H1 (cell line): ENCODE results near the gene VASP. TPM values are rescaled to one million over a fixed set of nuclear protein-coding genes. Genes with fewer than 3 reads are reported as not detected.

ENCODE experiments used
- CTCF ChIA-PET: fragments of 300-600 bp; sonication (Branson Sonifier 250); formaldehyde crosslinking; loops from one replicate; lab custom pipeline; 2021; ENCODE audit not compliant: partially characterized antibody; lab: Charles Lee
- POLR2A ChIA-PET: fragments of 300-600 bp; sonication (Branson Sonifier 250); formaldehyde crosslinking; loops from one replicate; lab custom pipeline; 2021; ENCODE audit warnings: inconsistent platforms; ENCODE audit not compliant: partially characterized antibody; lab: Charles Lee
- DNase-seq, 2 experiments: peaks; one replicate each; pipeline versions ENCODE4 v3.0.0 to v3.0.0-alpha.2; 2010 to 2022; ENCODE audit warnings: low spot score in 2 of 2, low read depth in 1 of 2, mixed read lengths in 1 of 2
- FAIRE-seq: peaks from 2 replicates; lab custom pipeline; 2011; peaks lifted over from hg19 to GRCh38; lab: Jason Lieb, UNC
- H2AFZ ChIP-seq: 2 replicates; pipeline ENCODE4 v1.8.1; 2012; ENCODE audit warnings: low read length, inconsistent platforms
- H2AK5ac ChIP-seq: 2 replicates; pipeline ENCODE4 v1.6.1; 2013; ENCODE audit warnings: low read depth, low read length
- H2BK120ac ChIP-seq: replicated peaks from 2 replicates; pipeline ENCODE3; 2013; ENCODE audit warnings: low read depth, low read length, inconsistent platforms
- H2BK12ac ChIP-seq: 2 replicates; pipeline ENCODE4 v1.6.1; 2013; ENCODE audit warnings: low read depth, low read length
- H2BK15ac ChIP-seq: 2 replicates; pipeline ENCODE4 v1.6.1; 2013; ENCODE audit warnings: low read length
- H2BK20ac ChIP-seq: 2 replicates; pipeline ENCODE4 v1.6.1; 2013; ENCODE audit warnings: low read length
- H2BK5ac ChIP-seq: 2 replicates; pipeline ENCODE4 v1.6.1; 2013; ENCODE audit warnings: low read depth, low read length
- H3K14ac ChIP-seq: 2 replicates; pipeline ENCODE4 v1.6.1; 2013; ENCODE audit warnings: inconsistent platforms; ENCODE audit not compliant: insufficient read length
- H3K18ac ChIP-seq: 2 replicates; pipeline ENCODE4 v1.6.1; 2013; ENCODE audit warnings: low read length; ENCODE audit errors: extremely low read depth
- H3K23ac ChIP-seq: 2 replicates; pipeline ENCODE4 v1.6.1; 2013; ENCODE audit warnings: inconsistent platforms; ENCODE audit not compliant: insufficient read length
- H3K23me2 ChIP-seq: 2 replicates; pipeline ENCODE4 v1.6.1; 2013; ENCODE audit warnings: low read depth, low read length
- H3K27ac ChIP-seq: 2 replicates; pipeline ENCODE4 v1.6.1; 2011; ENCODE audit warnings: low read depth, low read length, inconsistent platforms
- H3K27me3 ChIP-seq, 4 experiments: replicated peaks in 1 of 4; 1 replicate in 1 of 4; 2 replicates in 3 of 4; pipeline versions ENCODE4 v1.6.1 to v1.8.1; 2011 to 2013; ENCODE audit warnings: low read length in 3 of 4, mild to moderate bottlenecking in 3 of 4, inconsistent platforms in 2 of 4, mixed read lengths in 2 of 4, moderate library complexity in 1 of 4; ENCODE audit not compliant: control insufficient read depth in 3 of 4, insufficient read depth in 3 of 4; ENCODE audit errors: extremely low read depth in 1 of 4
- H3K36me3 ChIP-seq, 4 experiments: 2 replicates each; pipeline versions ENCODE4 v1.6.1 to v1.8.1; 2011 to 2013; ENCODE audit warnings: mild to moderate bottlenecking in 4 of 4, low read length in 3 of 4, moderate library complexity in 2 of 4, control low read depth in 1 of 4, inconsistent platforms in 1 of 4; ENCODE audit not compliant: insufficient read depth in 4 of 4, control insufficient read depth in 2 of 4
- H3K4ac ChIP-seq: replicated peaks from 2 replicates; pipeline ENCODE3; 2013; ENCODE audit warnings: low read length, low read depth, mixed read lengths, inconsistent platforms; ENCODE audit not compliant: insufficient read length
- H3K4me1 ChIP-seq, 4 experiments: replicated peaks in 1 of 4; 1 replicate in 1 of 4; 2 replicates in 3 of 4; pipeline versions ENCODE4 v1.6.1 to v1.8.1; 2011 to 2013; ENCODE audit warnings: low read length in 3 of 4, inconsistent platforms in 2 of 4, mixed read lengths in 1 of 4; ENCODE audit not compliant: insufficient read depth in 4 of 4, control insufficient read depth in 3 of 4
- H3K4me2 ChIP-seq, 2 experiments: 2 replicates each; pipeline versions ENCODE4 v1.6.1 to v1.8.1; 2011 to 2013; ENCODE audit warnings: low read depth in 2 of 2, low read length in 2 of 2, control low read depth in 1 of 2, inconsistent platforms in 1 of 2, mild to moderate bottlenecking in 1 of 2; ENCODE audit not compliant: insufficient read depth in 1 of 2
- H3K4me3 ChIP-seq, 4 experiments: fragments of 200-600, 300-600 bp in 1 of 4; sonication (generic), shearing (Covaris generic), sonication (Bioruptor Twin) in 1 of 4; 2 replicates each; pipeline versions ENCODE4 v1.5.1 to v1.8.1; 2011 to 2016; ENCODE audit warnings: low read length in 4 of 4, low read depth in 3 of 4, control low read depth in 2 of 4, inconsistent platforms in 2 of 4, mild to moderate bottlenecking in 2 of 4, mixed read lengths in 1 of 4, moderate library complexity in 1 of 4; ENCODE audit not compliant: insufficient read depth in 2 of 4; ENCODE audit errors: extremely low read depth in 1 of 4
- H3K56ac ChIP-seq: replicated peaks from 2 replicates; pipeline ENCODE3; 2013; ENCODE audit warnings: low read depth, mild to moderate bottlenecking, mixed read lengths, low read length, inconsistent platforms; ENCODE audit not compliant: insufficient read length
- H3K79me1 ChIP-seq: 2 replicates; pipeline ENCODE4 v1.6.1; 2013; ENCODE audit warnings: low read depth, low read length, control low read depth
- H3K79me2 ChIP-seq, 2 experiments: 2 replicates each; pipeline versions ENCODE4 v1.6.1 to v1.8.1; 2012 to 2013; ENCODE audit warnings: low read length in 2 of 2, mild to moderate bottlenecking in 2 of 2, inconsistent platforms in 1 of 2; ENCODE audit not compliant: insufficient read depth in 2 of 2, control insufficient read depth in 1 of 2
- H3K9ac ChIP-seq, 4 experiments: replicated peaks in 1 of 4; 1 replicate in 1 of 4; 2 replicates in 3 of 4; pipeline versions ENCODE4 v1.6.1 to v1.8.1; 2011 to 2013; ENCODE audit warnings: low read depth in 3 of 4, low read length in 3 of 4, control low read depth in 2 of 4, mild to moderate bottlenecking in 2 of 4, moderate library complexity in 2 of 4, inconsistent platforms in 1 of 4; ENCODE audit errors: extremely low read depth in 1 of 4
- H3K9me3 ChIP-seq, 2 experiments: 2 replicates each; pipeline versions ENCODE4 v1.6.1 to v1.8.1; 2012 to 2013; ENCODE audit warnings: mild to moderate bottlenecking in 2 of 2, moderate library complexity in 2 of 2, control low read depth in 1 of 2, inconsistent platforms in 1 of 2, low read depth in 1 of 2, low read length in 1 of 2, mixed read lengths in 1 of 2; ENCODE audit not compliant: insufficient read depth in 2 of 2
- H4K20me1 ChIP-seq, 2 experiments: replicated peaks in 1 of 2; 2 replicates each; pipeline versions ENCODE3 to v1.8.1; 2011 to 2013; ENCODE audit warnings: inconsistent platforms in 2 of 2, low read length in 2 of 2, mild to moderate bottlenecking in 1 of 2; ENCODE audit not compliant: insufficient read depth in 2 of 2, control insufficient read depth in 1 of 2
- H4K5ac ChIP-seq: 2 replicates; pipeline ENCODE4 v1.6.1; 2013; ENCODE audit warnings: low read length, low read depth, mixed read lengths, inconsistent platforms; ENCODE audit not compliant: insufficient read length
- H4K8ac ChIP-seq: 2 replicates; pipeline ENCODE4 v1.8.0; 2013; ENCODE audit warnings: mild to moderate bottlenecking, moderate library complexity, low read length, inconsistent platforms; ENCODE audit not compliant: insufficient read depth; ENCODE audit errors: extremely low read depth
- H4K91ac ChIP-seq: replicated peaks from 2 replicates; pipeline ENCODE3; 2013; ENCODE audit warnings: low read length, mixed read lengths, inconsistent platforms; ENCODE audit not compliant: insufficient read length
- SP2 ChIP-seq: IDR thresholded peaks from 2 replicates; pipeline ENCODE4 v1.6.1; 2012; ENCODE audit warnings: mild to moderate bottlenecking, low read length, inconsistent platforms
- TBP ChIP-seq: IDR thresholded peaks from 2 replicates; pipeline ENCODE4 v1.6.1; 2011; ENCODE audit warnings: low read depth, low read length, improper control_type of control experiment
- WGBS, 2 experiments: shearing (Covaris generic) in 1 of 2; methylation state at CpG; one replicate each; pipeline versions ENCODE4 v1.1.6 to v1.1.7; 2013 to 2015; ENCODE audit warnings: low lambda C conversion rate in 2 of 2, mixed read lengths in 2 of 2, inconsistent platforms in 1 of 2, low coverage in 1 of 2, missing lambda C conversion rate in 1 of 2; ENCODE audit not compliant: insufficient replicate concordance in 2 of 2, insufficient coverage in 1 of 2, insufficient read length in 1 of 2; ENCODE audit errors: extremely low coverage in 1 of 2, missing lambda C conversion rate in 1 of 2; 5-methylcytosine and 5-hydroxymethylcytosine counted together
- polyA plus RNA-seq, 7 experiments: library from polyadenylated mRNA; depleted of rRNA in 3 of 7; stranded (reverse) in 5 of 7; unstranded in 2 of 7; fragments of >200 nt in 5 of 7; fragments of 200-250 nt in 2 of 7; gene quantifications; 1 replicate in 5 of 7; 2 replicates in 1 of 7; 4 replicates in 1 of 7; pipeline versions ENCODE4 v1.2.1 to v1.2.3, GENCODE V29; 2011 to 2013; ENCODE audit warnings: missing spikeins in 2 of 7, mixed read lengths in 2 of 7
- total RNA-seq: library from RNA; stranded (reverse); fragmentation: NEBNext Ultra II Directional; extraction: Animal tissue kit (Norgen Biotek cat#: 25700); gene quantifications from 2 replicates; pipeline ENCODE4 v1.2.1, GENCODE V29; 2021
- TF ChIP-seq, protein P1 (sequence below): IDR thresholded peaks from 2 replicates; pipeline ENCODE4 v1.6.1; 2011; ENCODE audit warnings: low read length, improper control_type of control experiment
- TF ChIP-seq, protein P2 (sequence below): IDR thresholded peaks from 2 replicates; pipeline ENCODE4 v1.6.1; 2011; ENCODE audit warnings: low read depth, mild to moderate bottlenecking, low read length; ENCODE audit not compliant: insufficient read depth

The VASP gene
- total and polyA plus RNA-seq, 2 of the 8 experiments (the other 6 are each of a cell fraction or from before 2014, with no cell fraction given) = 89.7 to 135 TPM

DNA sequence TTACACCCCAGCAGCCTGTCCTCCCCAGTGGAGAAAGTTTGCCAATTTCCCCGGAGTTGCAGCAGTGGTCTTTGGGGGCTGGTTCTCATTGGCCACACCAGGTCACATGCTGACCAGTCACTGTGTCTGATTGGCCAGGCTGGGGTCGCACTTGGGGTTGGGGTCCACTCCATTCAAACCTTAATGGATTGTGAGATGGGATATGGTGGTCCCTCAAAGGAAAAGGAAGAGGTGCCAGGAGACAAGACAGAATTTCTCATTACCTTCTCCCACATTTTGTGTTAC, 5.6 kb upstream of the VASP start:
- Histone ChIP-seq H3K9me3 (no peaks in the 10 kb centered on the region), H2BK15ac (0 out of 2 replicates have a peak overlapping the region, but pooled peaks have one; percentile 81), H3K4me2 (peak overlapping the region; percentile 36 to 59; a peak in 3 of 4 replicates), H2BK5ac (0 out of 2 replicates have a peak overlapping the region, but pooled peaks have one; percentile 39), H4K91ac (no peak overlapping the region), H3K56ac (no peak overlapping the region), H3K18ac (no peak overlapping the region; the same call in 1 of the 2 replicates), H3K23ac (no peak overlapping the region), H3K27me3 (peaks cover 0 to 7% (median 3%) of the 10 kb centered on the region in 4 experiments; a peak in 3 of 7 replicates), H2AFZ (no peak overlapping the region), H3K4me1 (peaks cover 13 to 21% (median 17%) of the 10 kb centered on the region in 4 experiments), H3K4me3 (0 out of 8 replicates have a peak overlapping the region, but pooled peaks of 1 of the 4 experiments have one; percentile 5), H3K79me1 (no peaks in the 10 kb centered on the region), H4K8ac (no peak overlapping the region), H3K4ac (no peak overlapping the region), H2BK120ac (no peak overlapping the region), H3K27ac (no peak overlapping the region), H2AK5ac (peak overlapping the region; percentile 5; the same call in 1 of the 2 replicates), H3K9ac (no peak overlapping the region; a peak in 1 of 7 replicates), H3K23me2 (peaks cover 19% of the 10 kb centered on the region; the same call in 1 of the 2 replicates), H2BK12ac (no peak overlapping the region; the same call in 1 of the 2 replicates), H4K20me1 (peaks cover 0 to 2% of the 10 kb centered on the region in 2 experiments), H3K79me2 (no peaks in the 10 kb centered on the region), H3K36me3 (no peaks in the 10 kb centered on the region), H3K14ac (no peak overlapping the region), H2BK20ac (no peak overlapping the region), H4K5ac (no peak overlapping the region)
- WGBS, 2 experiments = 63% methylated on average over 2 of the region's 2 CpGs; no CpG with 5 or more reads in 1 of the 2 experiments
- TF ChIP-seq, protein P1, sequence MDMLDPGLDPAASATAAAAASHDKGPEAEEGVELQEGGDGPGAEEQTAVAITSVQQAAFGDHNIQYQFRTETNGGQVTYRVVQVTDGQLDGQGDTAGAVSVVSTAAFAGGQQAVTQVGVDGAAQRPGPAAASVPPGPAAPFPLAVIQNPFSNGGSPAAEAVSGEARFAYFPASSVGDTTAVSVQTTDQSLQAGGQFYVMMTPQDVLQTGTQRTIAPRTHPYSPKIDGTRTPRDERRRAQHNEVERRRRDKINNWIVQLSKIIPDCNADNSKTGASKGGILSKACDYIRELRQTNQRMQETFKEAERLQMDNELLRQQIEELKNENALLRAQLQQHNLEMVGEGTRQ = peak; percentile 84
- no peak for TF ChIP-seq TBP
- TF ChIP-seq, protein P2, sequence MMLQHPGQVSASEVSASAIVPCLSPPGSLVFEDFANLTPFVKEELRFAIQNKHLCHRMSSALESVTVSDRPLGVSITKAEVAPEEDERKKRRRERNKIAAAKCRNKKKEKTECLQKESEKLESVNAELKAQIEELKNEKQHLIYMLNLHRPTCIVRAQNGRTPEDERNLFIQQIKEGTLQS = 0 out of 2 replicates have a peak, but pooled peaks have one; percentile 41
- no peak for TF ChIP-seq SP2
- DNase-seq (no peak), FAIRE-seq (no peak)
- ChIA-PET POLR2A (interaction anchor here (0.8 to 1.4 kb wide), 3 partner anchors 19 to 62 kb away, joined by 3 to 4 read pairs (median 4); no protein-coding TSS in a partner anchor), CTCF (interaction anchor here (0.8 to 1.4 kb wide), 7 partner anchors 9 to 69 kb away, joined by 3 to 8 read pairs (median 4); no protein-coding TSS in a partner anchor)
